Fibroblast of lung (primary cell): ENCODE data around the gene ZDHHC3.

Experiments used
- EZH2 ChIP-seq: IDR thresholded peaks from 2 replicates; pipeline ENCODE4 v1.5.1; 2012; ENCODE audit warnings: low read length, control low read depth, mild to moderate bottlenecking; ENCODE audit errors: missing control alignments
- TF ChIP-seq, protein P1 (sequence below), 2 donors: IDR thresholded peaks in 1 of 2; conservative IDR thresholded peaks in 1 of 2; 1 replicate in 1 of 2; 2 replicates in 1 of 2; pipeline ENCODE4 v1.5.1; 2011 to 2012; ENCODE audit warnings: low read length in 2 of 2, control low read depth in 1 of 2, inconsistent platforms in 1 of 2, low read depth in 1 of 2, mild to moderate bottlenecking in 1 of 2

DNA sequence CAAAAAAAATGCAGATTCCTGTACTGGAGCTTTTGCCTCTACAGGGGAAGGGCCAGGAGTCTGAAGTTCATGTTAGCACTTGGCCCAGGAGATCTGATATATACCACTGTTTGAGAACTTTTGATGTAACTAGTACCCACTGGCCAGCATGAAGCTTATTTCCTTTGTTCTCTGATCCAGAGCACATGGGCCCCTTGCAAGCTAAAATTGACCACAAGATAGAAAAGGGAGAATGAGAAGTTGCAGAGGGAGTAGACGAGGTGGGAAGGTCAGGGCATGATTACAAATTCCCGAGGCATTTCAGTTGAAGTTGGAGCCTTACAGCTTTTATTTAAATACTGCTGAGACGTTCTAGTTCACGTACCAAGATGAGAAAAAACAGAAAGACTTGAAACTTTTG, 73.3 kb downstream of the ZDHHC3 start:
- TF ChIP-seq, protein P1, sequence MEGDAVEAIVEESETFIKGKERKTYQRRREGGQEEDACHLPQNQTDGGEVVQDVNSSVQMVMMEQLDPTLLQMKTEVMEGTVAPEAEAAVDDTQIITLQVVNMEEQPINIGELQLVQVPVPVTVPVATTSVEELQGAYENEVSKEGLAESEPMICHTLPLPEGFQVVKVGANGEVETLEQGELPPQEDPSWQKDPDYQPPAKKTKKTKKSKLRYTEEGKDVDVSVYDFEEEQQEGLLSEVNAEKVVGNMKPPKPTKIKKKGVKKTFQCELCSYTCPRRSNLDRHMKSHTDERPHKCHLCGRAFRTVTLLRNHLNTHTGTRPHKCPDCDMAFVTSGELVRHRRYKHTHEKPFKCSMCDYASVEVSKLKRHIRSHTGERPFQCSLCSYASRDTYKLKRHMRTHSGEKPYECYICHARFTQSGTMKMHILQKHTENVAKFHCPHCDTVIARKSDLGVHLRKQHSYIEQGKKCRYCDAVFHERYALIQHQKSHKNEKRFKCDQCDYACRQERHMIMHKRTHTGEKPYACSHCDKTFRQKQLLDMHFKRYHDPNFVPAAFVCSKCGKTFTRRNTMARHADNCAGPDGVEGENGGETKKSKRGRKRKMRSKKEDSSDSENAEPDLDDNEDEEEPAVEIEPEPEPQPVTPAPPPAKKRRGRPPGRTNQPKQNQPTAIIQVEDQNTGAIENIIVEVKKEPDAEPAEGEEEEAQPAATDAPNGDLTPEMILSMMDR (conservative IDR thresholded peaks at IDR 0.05 in 1 of 2, IDR thresholded peaks at IDR 0.05 in 1 of 2; ENCODE audit: low read depth in 1 of 2, low read length in 2 of 2): no peak
- no peak for TF ChIP-seq EZH2
